Left ventricle myocardium inferior (tissue), 1 donor: ENCODE results near the gene HSD17B3. TPM values are rescaled to one million over a fixed set of nuclear protein-coding genes. Genes with fewer than 3 reads are reported as not detected.

Source experiments
- DNase-seq: peaks from one replicate; pipeline ENCODE4 v3.0.0-alpha.2; 2020
- H3K27ac ChIP-seq: fragments of 200-600 bp; replicated peaks from 2 replicates; pipeline ENCODE4 v1.8.0; 2021
- H3K27me3 ChIP-seq: fragments of 200-600 bp; 2 replicates; pipeline ENCODE4 v1.8.0; 2021; ENCODE audit warnings: low read depth
- H3K36me3 ChIP-seq: fragments of 200-600 bp; 2 replicates; pipeline ENCODE4 v1.8.0; 2021
- H3K4me1 ChIP-seq: fragments of 200-600 bp; 2 replicates; pipeline ENCODE4 v1.8.0; 2021
- H3K4me3 ChIP-seq: fragments of 200-600 bp; 2 replicates; pipeline ENCODE4 v1.8.0; 2021; ENCODE audit warnings: mild to moderate bottlenecking, moderate library complexity
- H3K9me3 ChIP-seq: fragments of 200-600 bp; replicated peaks from 2 replicates; pipeline ENCODE4 v1.8.0; 2021
- intact Hi-C: fragments of 100-400 bp; cut with micrococcal nuclease; formaldehyde crosslinking; loops from one replicate; pipeline ENCODE4 v1.11.0; 2022
- total RNA-seq: library from RNA; stranded (reverse); fragmentation: NEBNext Ultra II Directional; extraction: Animal tissue kit (Norgen Biotek cat#: 25700); gene quantifications from one replicate; pipeline ENCODE4 v1.2.1, GENCODE V29; 2021
- TF ChIP-seq, protein P1 (sequence below): fragments of 200-600 bp; IDR thresholded peaks from 2 replicates; pipeline ENCODE4 v1.8.0; 2021; ENCODE audit warnings: antibody characterized with exemption, mild to moderate bottlenecking, borderline replicate concordance
- donor health status: DM: no; HTN: yes; CAD: no; lungs with severe emphysema.

HSD17B3 gene
- total RNA-seq, 1 donor from 2014 or later, result 1.4 TPM

DNA sequence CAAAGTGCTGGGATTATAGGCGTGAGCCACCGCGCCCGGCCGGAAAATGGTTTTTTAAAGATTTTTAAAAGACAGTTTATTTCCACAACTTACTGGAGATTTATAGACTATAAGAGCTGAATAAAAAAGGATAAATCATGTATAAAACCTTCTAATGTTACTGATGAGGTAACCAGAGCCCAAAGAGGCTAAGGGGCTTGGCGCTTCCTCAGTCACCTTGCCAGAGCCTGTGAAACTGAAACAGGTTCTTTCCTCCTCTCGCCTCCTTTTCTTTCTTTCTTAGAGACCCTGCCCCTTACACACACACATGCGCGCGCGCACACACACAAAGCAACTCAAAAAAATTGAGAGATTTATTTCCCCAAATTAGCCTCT lies 69.8 kb downstream of the HSD17B3 start:
- peak overlapping the region; percentile 22 for H3K4me3 ChIP-seq
- H3K27me3 ChIP-seq, result no peaks in the 10 kb centered on the region
- H3K36me3 ChIP-seq, result no peaks in the 10 kb centered on the region
- H3K27ac ChIP-seq, result peak overlapping the region; percentile 84
- TF ChIP-seq, protein P1, sequence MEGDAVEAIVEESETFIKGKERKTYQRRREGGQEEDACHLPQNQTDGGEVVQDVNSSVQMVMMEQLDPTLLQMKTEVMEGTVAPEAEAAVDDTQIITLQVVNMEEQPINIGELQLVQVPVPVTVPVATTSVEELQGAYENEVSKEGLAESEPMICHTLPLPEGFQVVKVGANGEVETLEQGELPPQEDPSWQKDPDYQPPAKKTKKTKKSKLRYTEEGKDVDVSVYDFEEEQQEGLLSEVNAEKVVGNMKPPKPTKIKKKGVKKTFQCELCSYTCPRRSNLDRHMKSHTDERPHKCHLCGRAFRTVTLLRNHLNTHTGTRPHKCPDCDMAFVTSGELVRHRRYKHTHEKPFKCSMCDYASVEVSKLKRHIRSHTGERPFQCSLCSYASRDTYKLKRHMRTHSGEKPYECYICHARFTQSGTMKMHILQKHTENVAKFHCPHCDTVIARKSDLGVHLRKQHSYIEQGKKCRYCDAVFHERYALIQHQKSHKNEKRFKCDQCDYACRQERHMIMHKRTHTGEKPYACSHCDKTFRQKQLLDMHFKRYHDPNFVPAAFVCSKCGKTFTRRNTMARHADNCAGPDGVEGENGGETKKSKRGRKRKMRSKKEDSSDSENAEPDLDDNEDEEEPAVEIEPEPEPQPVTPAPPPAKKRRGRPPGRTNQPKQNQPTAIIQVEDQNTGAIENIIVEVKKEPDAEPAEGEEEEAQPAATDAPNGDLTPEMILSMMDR, result no peak
- H3K9me3 ChIP-seq, result no peaks in the 10 kb centered on the region
- DNase-seq, result no peak
- H3K4me1 ChIP-seq, result peaks cover 25% of the 10 kb centered on the region
- intact Hi-C loops, result loop anchor here (5.0 kb wide), 1 partner anchor 85 kb away; no protein-coding TSS in a partner anchor

DNA sequence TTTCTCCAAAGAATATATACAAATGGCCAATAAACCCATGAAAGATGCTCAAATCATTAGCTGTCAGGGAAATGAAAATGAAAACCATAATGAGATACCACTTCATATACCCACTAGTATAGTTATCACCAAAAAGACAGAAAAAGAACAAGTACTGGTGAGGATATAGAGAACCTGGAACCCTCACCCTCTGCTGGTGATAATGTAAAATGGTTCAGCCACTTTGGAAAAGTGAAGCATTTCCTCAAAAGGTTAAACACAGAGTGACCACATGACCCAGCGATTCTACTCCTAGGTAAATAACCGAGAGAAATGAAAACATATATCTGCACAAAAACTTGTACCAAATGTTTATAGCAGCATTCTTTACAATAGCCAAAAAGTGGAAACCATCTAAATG lies 72.0 kb downstream of the HSD17B3 start:
- Histone ChIP-seq H3K4me3 (no peak overlapping the region), H3K4me1 (peaks cover 16% of the 10 kb centered on the region), H3K36me3 (no peaks in the 10 kb centered on the region), H3K27ac (no peak overlapping the region), H3K27me3 (no peaks in the 10 kb centered on the region), H3K9me3 (no peaks in the 10 kb centered on the region)
- TF ChIP-seq, protein P1, result no peak
- no peak for DNase-seq
- intact Hi-C loops, result loop anchor here (5.0 kb wide), 1 partner anchor 87 kb away; no protein-coding TSS in a partner anchor

DNA sequence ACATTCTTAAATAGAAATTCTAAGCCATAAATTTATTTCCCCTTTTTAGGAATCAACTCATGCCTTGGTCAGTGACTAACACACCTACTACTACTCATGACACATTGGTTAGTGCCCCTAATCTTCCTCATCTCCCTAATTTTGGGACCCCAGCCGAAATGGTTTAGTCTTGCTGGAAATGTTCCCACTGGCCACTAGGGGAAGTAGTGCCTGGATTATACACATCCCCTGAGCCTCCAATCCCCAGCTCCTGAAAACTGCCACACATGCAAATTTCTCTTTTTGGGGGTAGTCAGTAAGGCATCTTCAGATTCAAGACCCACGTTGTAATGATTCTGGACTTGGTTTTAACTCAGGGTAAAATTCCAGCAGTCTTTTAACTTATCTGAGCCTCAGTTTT lies 79.8 kb downstream of the HSD17B3 start:
- H3K36me3 ChIP-seq, result no peaks in the 10 kb centered on the region
- H3K27ac ChIP-seq, result no peak overlapping the region
- TF ChIP-seq, protein P1, result peak; percentile 36
- H3K9me3 ChIP-seq, result peaks cover 8% of the 10 kb centered on the region
- H3K4me1 ChIP-seq, result peaks cover 28% of the 10 kb centered on the region
- intact Hi-C loops, result no loop called here
- H3K27me3 ChIP-seq, result peaks cover 50% of the 10 kb centered on the region
- DNase-seq, result no peak
- H3K4me3 ChIP-seq, result no peak overlapping the region

DNA sequence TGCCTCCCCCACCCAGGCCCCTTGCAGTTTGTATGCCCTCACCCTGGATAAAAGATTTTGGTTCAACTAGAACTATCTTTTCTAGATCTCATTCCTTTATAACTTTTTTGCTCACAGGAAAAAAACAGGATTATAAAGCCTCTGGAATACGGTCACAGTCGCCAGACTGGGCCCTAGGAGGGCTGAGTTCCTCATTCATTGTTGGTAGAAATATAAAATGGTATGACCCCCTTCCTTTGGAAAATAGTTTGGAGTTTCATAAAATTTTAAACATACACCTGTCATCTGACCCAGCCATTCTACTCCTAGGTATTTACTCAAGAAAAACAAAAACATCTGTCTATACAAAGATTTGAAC lies 82.1 kb downstream of the HSD17B3 start:
- H3K4me1 ChIP-seq, result peaks cover 34% of the 10 kb centered on the region
- no peak for DNase-seq
- peak overlapping the region; percentile 58 for H3K4me3 ChIP-seq
- H3K27ac ChIP-seq, result no peak overlapping the region
- TF ChIP-seq, protein P1, result no peak
- peaks cover 8% of the 10 kb centered on the region for H3K9me3 ChIP-seq
- H3K27me3 ChIP-seq, result peaks cover 73% of the 10 kb centered on the region
- no peaks in the 10 kb centered on the region for H3K36me3 ChIP-seq
- intact Hi-C loops, result loop anchor here (10.0 kb wide), 2 partner anchors 65 to 485 kb away; no protein-coding TSS in a partner anchor

DNA sequence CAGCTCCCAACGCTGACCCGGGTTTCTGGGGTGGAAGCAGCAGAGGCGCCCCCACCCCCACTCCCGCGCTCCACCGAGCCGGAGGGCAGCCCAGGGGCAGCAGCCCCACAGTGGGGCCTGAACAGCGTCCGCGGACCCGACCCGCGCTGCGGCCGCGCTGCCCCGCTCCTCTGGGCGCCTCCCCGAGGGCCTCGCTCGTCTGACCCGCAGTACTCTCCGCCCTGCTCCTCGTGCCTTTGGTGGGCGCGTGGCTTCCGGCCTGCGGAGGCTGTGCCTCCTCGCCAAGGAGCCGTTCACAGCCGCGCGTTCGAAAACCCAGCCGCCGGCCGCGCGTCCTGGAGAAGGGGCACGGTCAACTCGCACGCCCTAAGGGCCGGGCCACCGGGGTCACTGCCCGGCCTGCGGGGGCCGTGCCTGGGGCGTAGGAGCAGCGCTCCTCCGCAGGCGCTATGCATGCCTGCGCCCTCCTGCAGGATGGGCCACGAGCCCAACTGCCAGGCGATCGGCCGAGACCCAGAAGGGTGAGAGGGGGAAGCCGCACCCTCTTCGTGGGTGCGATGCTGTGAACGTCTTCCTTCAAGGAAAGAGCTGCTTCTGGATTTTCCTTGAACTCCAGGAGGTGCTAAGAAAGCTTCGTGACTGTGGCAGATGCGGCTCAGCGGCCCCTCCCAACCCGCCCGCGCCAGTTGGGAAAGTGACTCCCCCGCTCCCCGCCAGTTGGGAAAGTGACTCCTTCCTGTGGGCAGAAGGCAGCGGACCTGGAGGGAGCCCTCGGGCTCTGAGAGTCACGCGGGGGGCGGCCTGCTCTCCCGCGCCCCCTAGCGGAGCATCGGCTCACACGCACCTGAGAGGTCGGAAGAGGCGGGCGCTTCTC lies 82.7 kb downstream of the HSD17B3 start:
- DNase-seq, result peak; percentile 39
- Histone ChIP-seq H3K9me3 (peaks cover 5% of the 10 kb centered on the region), H3K36me3 (no peaks in the 10 kb centered on the region)

More for the DNA sequence above, 82.7 kb downstream of the HSD17B3 start:
- Histone ChIP-seq H3K4me3 (peak overlapping the region; percentile 58), H3K27ac (no peak overlapping the region), H3K4me1 (peaks cover 34% of the 10 kb centered on the region), H3K27me3 (peaks cover 75% of the 10 kb centered on the region)
- intact Hi-C loops, result loop anchor here (10.0 kb wide), 2 partner anchors 64 to 484 kb away; no protein-coding TSS in a partner anchor
- TF ChIP-seq, protein P1, result peak; percentile 74
